Measurements from ENCODE around the gene DCX.

- TF ChIP-seq CTCF (IDR thresholded peaks at IDR 0.05) (no peak), POLR2AphosphoS5 (IDR thresholded peaks at IDR 0.05; ENCODE audit: low read depth, low read length) (no peak), REST (IDR thresholded peaks at IDR 0.05; ENCODE audit: insufficient read depth in 1 of 2, low read depth in 2 of 2, low read length in 1 of 2) (no peak), SIN3A (IDR thresholded peaks at IDR 0.05; ENCODE audit: borderline replicate concordance, insufficient read depth, low read depth, low read length) (no peak), TCF7L2 (IDR thresholded peaks at IDR 0.05; ENCODE audit: low read depth, low read length) (no peak)
These were observed 58.2 kb downstream of the DCX start for GRCh38 chrX:111353793-111354192.

Data from Panc1 (cell line).